Measurements from ENCODE around the gene CLASP2. TPM values are rescaled to one million over a fixed set of nuclear protein-coding genes. Genes with fewer than 3 reads are reported as not detected.

CLASP2 gene
- total RNA-seq, 1 donor from 2014 or later, result 64.0 TPM

DNA sequence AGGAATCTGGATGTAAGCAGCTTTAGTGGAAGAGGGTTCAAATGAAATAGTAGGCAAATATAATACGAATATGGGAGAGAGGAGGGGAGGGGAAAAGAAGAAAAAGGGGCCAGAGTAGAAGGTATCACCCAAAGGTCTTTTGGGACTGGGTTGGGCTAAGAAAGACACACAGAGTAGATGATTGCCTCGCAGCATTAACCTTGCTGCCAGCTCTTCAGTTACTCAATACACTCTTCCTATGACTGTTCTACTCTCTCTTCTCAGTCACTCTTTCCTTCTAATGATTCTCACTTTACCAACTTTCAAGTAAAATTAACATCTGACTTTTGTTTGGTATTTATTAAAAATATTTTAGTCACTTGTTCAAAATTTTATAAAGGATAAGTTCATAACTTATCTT, 52.8 kb downstream of the CLASP2 start:
- no peak for DNase-seq
- Histone ChIP-seq H3K9me3 (no peaks in the 10 kb centered on the region), H3K36me3 (no peaks in the 10 kb centered on the region), H3K27me3 (no peaks in the 10 kb centered on the region), H3K4me1 (peaks cover 3% of the 10 kb centered on the region), H3K4me3 (no peak overlapping the region), H3K27ac (no peak overlapping the region)
- ATAC-seq, result no peak
- TF ChIP-seq, protein P1, sequence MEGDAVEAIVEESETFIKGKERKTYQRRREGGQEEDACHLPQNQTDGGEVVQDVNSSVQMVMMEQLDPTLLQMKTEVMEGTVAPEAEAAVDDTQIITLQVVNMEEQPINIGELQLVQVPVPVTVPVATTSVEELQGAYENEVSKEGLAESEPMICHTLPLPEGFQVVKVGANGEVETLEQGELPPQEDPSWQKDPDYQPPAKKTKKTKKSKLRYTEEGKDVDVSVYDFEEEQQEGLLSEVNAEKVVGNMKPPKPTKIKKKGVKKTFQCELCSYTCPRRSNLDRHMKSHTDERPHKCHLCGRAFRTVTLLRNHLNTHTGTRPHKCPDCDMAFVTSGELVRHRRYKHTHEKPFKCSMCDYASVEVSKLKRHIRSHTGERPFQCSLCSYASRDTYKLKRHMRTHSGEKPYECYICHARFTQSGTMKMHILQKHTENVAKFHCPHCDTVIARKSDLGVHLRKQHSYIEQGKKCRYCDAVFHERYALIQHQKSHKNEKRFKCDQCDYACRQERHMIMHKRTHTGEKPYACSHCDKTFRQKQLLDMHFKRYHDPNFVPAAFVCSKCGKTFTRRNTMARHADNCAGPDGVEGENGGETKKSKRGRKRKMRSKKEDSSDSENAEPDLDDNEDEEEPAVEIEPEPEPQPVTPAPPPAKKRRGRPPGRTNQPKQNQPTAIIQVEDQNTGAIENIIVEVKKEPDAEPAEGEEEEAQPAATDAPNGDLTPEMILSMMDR (IDR thresholded peaks at IDR 0.05), result no peak
- intact Hi-C loops (cut with DNase I), result no loop called here

DNA sequence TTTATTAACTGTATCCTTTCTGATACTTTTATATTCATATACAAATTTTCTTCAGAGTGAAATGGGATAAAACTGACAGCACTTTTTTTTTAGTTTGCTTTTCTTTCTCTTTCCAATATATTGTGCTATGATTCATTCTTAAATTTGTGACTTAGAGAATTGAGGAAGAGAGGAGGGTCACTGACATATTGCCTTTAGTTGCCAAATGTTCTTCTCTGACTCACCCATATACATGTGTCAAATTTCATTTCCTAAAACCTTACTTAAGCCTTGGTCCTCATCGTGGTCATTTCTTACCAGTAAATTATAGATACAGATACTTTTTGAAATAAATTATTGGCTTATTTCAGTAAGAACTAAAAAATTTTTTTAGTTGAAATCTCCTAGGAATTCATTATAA, 53.9 kb downstream of the CLASP2 start:
- ATAC-seq (peak; percentile 71), DNase-seq (no peak)
- TF ChIP-seq, protein P1 (IDR thresholded peaks at IDR 0.05), result no peak
- intact Hi-C loops (cut with DNase I), result no loop called here
- H3K27me3 ChIP-seq, result no peaks in the 10 kb centered on the region
- no peaks in the 10 kb centered on the region for H3K36me3 ChIP-seq
- H3K4me3 ChIP-seq, result no peak overlapping the region
- H3K27ac ChIP-seq, result no peak overlapping the region
- H3K9me3 ChIP-seq, result no peaks in the 10 kb centered on the region
- H3K4me1 ChIP-seq, result peaks cover 11% of the 10 kb centered on the region

DNA sequence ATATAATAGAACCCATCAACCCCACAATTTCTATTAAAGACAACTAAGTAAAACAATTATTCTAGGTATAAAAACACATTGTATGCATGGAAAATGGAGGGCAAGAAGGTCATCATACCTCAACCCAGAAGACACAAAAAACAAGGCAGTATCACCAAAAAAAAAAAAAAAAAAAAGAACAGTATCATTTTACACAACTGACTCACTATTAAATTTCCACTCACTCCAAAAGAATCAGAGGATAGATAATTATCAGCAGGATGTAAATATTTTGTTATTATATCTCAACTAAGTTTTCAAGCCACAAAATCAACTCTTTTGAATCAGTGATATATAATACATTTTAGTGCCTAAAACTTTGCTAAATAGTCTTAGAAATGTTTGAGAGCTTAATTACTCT, 55.0 kb downstream of the CLASP2 start:
- H3K9me3 ChIP-seq, result no peaks in the 10 kb centered on the region
- DNase-seq, result no peak
- H3K36me3 ChIP-seq, result no peaks in the 10 kb centered on the region
- H3K4me3 ChIP-seq, result no peak overlapping the region
- H3K27me3 ChIP-seq, result no peaks in the 10 kb centered on the region
- H3K4me1 ChIP-seq, result peaks cover 15% of the 10 kb centered on the region
- ATAC-seq, result no peak
- H3K27ac ChIP-seq, result no peak overlapping the region
- intact Hi-C loops (cut with DNase I), result no loop called here
- TF ChIP-seq, protein P1 (IDR thresholded peaks at IDR 0.05), result no peak

DNA sequence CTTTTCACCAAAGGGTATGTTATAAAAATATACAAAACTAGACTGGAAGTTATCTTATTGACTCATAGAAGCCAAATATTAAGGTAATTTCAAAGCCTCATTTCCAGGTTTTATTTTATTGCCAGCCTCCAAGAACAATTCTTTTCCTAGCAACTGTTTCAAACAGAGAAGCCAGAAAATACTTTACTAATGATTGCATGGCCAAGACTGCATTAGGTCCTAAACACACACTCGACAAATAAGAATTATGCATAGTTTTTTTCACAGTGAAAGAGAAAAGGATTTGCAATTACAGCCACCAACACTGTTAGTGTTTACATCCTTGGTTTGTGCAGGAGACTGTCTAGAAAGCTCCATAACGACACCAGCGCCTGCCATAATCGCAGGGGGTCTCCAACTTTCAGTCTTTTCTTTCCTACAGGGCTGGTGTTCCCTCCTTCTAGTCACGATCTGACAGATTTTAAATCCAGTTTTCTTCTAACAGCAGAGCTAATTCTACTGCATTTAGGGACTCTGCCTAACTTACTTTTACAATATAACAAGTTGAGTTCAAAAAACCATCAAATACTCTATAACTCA, 58.1 kb downstream of the CLASP2 start:
- Histone ChIP-seq H3K9me3 (no peaks in the 10 kb centered on the region), H3K4me1 (peaks cover 25% of the 10 kb centered on the region), H3K27ac (peak overlapping the region; percentile 69), H3K27me3 (no peaks in the 10 kb centered on the region), H3K4me3 (peak overlapping the region; percentile 53), H3K36me3 (no peaks in the 10 kb centered on the region)
- intact Hi-C loops (cut with DNase I), result no loop called here
- ATAC-seq, result no peak
- DNase-seq, result no peak
- TF ChIP-seq, protein P1 (IDR thresholded peaks at IDR 0.05), result no peak

DNA sequence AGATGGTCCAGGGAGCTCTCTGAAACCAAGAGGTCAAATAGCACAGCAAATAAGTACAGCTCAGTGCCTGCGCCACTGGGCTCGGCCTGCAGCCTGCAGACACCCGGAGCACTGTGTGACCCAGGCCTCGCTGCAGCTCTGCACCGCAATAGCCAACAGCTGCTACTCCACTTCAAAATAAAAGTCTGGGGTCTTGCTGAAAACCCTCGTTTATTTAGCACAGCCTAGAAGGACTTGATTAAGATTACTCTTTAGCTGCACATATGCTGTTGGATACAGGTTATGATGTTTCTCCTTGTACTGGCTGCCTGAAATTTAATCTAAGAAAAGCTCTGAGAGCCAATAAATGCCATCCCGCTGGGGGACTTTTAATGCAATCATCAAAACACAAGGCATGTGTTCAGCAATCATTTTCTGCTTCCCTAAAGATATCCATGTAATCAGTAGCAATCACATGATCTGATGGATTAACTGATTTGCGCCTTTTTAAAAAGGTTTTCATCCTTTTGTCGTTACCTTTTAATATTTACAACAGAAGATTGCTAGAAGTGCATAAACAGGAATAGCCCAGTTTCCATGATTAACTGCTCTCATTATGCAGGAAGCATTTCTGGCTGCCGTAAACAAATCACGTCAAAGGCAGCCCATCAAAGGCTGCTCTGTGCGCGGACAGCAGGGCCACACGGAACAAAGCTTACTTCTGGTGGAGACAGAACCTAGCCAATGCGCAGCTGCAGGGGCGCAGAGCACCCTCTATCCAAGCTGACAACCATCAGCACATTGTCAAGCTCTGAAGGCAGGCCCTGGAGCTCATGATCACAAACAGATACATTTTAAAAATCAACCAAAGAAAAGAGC, 58.8 kb downstream of the CLASP2 start:
- Histone ChIP-seq H3K4me1 (peaks cover 25% of the 10 kb centered on the region), H3K4me3 (peak overlapping the region; percentile 53), H3K27ac (peak overlapping the region; percentile 69), H3K9me3 (no peaks in the 10 kb centered on the region), H3K27me3 (no peaks in the 10 kb centered on the region), H3K36me3 (no peaks in the 10 kb centered on the region)
- TF ChIP-seq, protein P1 (IDR thresholded peaks at IDR 0.05), result no peak
- intact Hi-C loops (cut with DNase I), result no loop called here
- DNase-seq (peak; percentile 80), ATAC-seq (peak; percentile 97)
